Tibial nerve (tissue), 4 donors: ENCODE data around the gene COMMD6. TPM values are rescaled to one million over a fixed set of nuclear protein-coding genes. Genes with fewer than 3 reads are reported as not detected.
A peak's percentile ranks its signal among the peaks of the same experiment; 100 is the strongest.
"Not testable (repeated sequence)": the region's sequence is repeated elsewhere in the genome, so short reads cannot be mapped to it uniquely, and the experiment has no call there.

ENCODE experiments used
- DNase-seq, 2 donors: peaks; one replicate each; pipeline ENCODE4 v3.0.0-alpha.2; 2019; ENCODE audit warnings: low spot score in 2 of 2
- H3K27ac ChIP-seq, 4 donors: fragments of 200-600 bp; sonication (generic) in 3 of 4; one replicate each; pipeline ENCODE4 v1.5.1; 2017 to 2019; ENCODE audit warnings: mild to moderate bottlenecking in 1 of 4
- H3K27me3 ChIP-seq, 2 donors: fragments of 200-600 bp; sonication (generic) in 1 of 2; one replicate each; pipeline versions ENCODE4 v1.5.1 to v1.6.0; 2017 to 2019
- H3K36me3 ChIP-seq, 3 donors: fragments of 200-600 bp; sonication (generic); one replicate each; pipeline ENCODE4 v1.5.1; 2018 to 2019
- H3K4me1 ChIP-seq, 4 donors: fragments of 200-600 bp; sonication (generic) in 3 of 4; one replicate each; pipeline ENCODE4 v1.5.1; 2017 to 2019
- H3K4me3 ChIP-seq, 4 donors: fragments of 200-600 bp; sonication (generic) in 3 of 4; one replicate each; pipeline ENCODE4 v1.5.1; 2017 to 2019; ENCODE audit warnings: mild to moderate bottlenecking in 1 of 4, moderate library complexity in 1 of 4
- H3K9me3 ChIP-seq, 4 donors: fragments of 200-600 bp; sonication (generic) in 3 of 4; one replicate each; pipeline ENCODE4 v1.5.1; 2017 to 2019
- EP300 ChIP-seq, 2 donors: sonication (generic); formaldehyde crosslinking; IDR thresholded peaks; one replicate each; pipeline ENCODE4 v1.6.1; 2017; ENCODE audit warnings: antibody characterized with exemption in 2 of 2, mild to moderate bottlenecking in 1 of 2
- POLR2A ChIP-seq, 2 donors: fragments of 450-650 bp; IDR thresholded peaks; one replicate each; pipeline ENCODE4 v1.6.1; 2017; ENCODE audit warnings: antibody characterized with exemption in 2 of 2, mild to moderate bottlenecking in 2 of 2, moderate library complexity in 2 of 2
- WGBS, 2 donors: methylation state at CpG; one replicate each; pipeline ENCODE4 v1.1.5; 2018; 5-methylcytosine and 5-hydroxymethylcytosine counted together
- total RNA-seq, 4 donors: library from RNA; depleted of rRNA; stranded (reverse); fragments of >200 nt; gene quantifications; one replicate each; pipeline ENCODE4 v1.1.0, GENCODE V29; 2016
- TF ChIP-seq, protein P1 (sequence below), 5 experiments: fragments of 200-600 bp in 3 of 5; fragments of 450-650 bp in 2 of 5; sonication (generic) in 3 of 5; IDR thresholded peaks; one replicate each; pipeline ENCODE4 v1.5.1; 2016 to 2019; ENCODE audit warnings: antibody characterized with exemption in 5 of 5, mild to moderate bottlenecking in 3 of 5, moderate library complexity in 2 of 5

Gene COMMD6
- total RNA-seq, 4 donors from 2014 or later, result 58.6 to 141 (median 83.5) TPM

DNA sequence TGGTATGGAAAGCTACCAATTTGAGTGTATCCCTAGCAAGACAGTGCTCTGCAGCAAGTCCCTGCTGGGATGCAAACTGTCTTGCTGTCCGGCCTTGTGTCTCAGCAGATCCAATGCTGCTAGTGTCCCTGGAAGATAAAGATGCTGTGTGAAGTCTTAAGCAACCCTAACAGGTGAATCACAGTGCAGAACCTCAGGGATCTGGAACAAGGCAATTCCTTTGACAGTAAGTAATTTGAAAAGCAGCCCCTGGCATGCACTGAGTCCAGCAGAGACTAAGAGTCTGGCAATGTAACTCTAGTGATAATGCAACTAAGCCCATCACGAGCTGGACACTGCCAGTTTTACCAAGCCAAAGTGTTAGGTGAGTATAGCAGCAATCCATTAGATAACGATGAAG is 10.3 kb upstream of the COMMD6 start:
- H3K27me3 ChIP-seq, result no peaks in the 10 kb centered on the region
- no peak for DNase-seq
- H3K4me1 ChIP-seq, result peaks cover 0 to 27% (median 7%) of the 10 kb centered on the region in 4 donors
- WGBS, 2 donors, result 71 to 89% methylated on average over 3 of the region's 3 CpGs
- H3K36me3 ChIP-seq, result no peaks in the 10 kb centered on the region
- H3K9me3 ChIP-seq, result no peaks in the 10 kb centered on the region
- TF ChIP-seq, protein P1, sequence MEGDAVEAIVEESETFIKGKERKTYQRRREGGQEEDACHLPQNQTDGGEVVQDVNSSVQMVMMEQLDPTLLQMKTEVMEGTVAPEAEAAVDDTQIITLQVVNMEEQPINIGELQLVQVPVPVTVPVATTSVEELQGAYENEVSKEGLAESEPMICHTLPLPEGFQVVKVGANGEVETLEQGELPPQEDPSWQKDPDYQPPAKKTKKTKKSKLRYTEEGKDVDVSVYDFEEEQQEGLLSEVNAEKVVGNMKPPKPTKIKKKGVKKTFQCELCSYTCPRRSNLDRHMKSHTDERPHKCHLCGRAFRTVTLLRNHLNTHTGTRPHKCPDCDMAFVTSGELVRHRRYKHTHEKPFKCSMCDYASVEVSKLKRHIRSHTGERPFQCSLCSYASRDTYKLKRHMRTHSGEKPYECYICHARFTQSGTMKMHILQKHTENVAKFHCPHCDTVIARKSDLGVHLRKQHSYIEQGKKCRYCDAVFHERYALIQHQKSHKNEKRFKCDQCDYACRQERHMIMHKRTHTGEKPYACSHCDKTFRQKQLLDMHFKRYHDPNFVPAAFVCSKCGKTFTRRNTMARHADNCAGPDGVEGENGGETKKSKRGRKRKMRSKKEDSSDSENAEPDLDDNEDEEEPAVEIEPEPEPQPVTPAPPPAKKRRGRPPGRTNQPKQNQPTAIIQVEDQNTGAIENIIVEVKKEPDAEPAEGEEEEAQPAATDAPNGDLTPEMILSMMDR (IDR thresholded peaks at IDR 0.05), result no peak
- TF ChIP-seq EP300 (IDR thresholded peaks at IDR 0.05) (no peak), POLR2A (IDR thresholded peaks at IDR 0.05) (no peak)
- no peak overlapping the region for H3K4me3 ChIP-seq
- H3K27ac ChIP-seq, result no peak overlapping the region

DNA sequence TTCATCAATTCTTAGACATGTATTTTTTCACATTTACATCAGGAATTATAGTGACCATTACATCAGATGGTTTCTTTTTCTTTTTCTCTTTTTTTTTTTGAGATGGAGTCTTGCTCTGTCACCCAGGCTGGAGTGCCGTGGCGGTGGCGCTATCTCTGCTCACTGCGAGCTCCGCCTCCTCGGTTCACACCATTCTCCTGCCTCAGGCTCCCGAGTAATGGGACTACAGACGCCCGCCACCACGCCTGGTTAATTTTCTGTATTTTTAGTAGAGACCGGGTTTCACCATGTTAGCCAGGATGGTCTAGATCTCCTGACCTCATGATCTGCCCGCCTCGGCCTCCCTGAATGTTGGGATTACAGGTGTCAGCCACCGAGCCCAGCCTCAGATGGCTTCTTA is 7.7 kb upstream of the COMMD6 start:
- 87 to 89% methylated on average over 14 of the region's 14 CpGs for WGBS, 2 donors
- not testable (repeated sequence) for H3K36me3 ChIP-seq, H3K27me3 ChIP-seq, H3K4me3 ChIP-seq, H3K9me3 ChIP-seq, H3K4me1 ChIP-seq, H3K27ac ChIP-seq, DNase-seq

DNA sequence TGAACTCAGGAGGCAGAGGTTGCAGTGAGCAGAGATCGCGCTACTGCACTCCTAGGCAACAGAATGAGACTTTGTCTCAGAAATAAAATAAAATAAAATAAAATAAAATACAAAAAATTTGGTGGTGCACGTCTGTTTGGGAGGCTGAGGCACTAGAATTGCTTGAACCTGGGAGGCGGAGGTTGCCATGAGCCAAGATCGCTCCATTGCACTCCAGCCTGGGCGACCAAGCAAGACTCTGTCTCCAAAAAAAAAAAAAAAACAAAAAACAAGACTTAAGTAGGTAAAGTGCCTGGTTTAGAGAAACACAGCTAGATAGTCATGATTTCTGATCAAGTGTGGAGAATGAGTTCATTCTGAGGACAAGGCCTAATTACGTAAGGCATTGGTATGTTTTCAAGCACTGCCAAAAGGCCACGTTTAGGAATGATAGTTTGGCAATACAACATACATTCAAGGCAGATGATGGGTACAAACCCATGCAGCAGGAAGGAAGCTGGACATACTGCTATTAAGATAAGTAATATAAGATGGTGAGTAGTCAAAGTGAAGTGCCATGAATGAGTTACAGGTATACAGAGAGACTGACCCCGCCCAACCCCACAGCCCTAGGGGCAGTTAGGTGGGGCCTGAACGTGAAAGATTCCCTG is 7.2 kb upstream of the COMMD6 start:
- WGBS, 2 donors, result 83 to 84% methylated on average over 10 of the region's 10 CpGs
- no peak overlapping the region for H3K4me3 ChIP-seq

DNA sequence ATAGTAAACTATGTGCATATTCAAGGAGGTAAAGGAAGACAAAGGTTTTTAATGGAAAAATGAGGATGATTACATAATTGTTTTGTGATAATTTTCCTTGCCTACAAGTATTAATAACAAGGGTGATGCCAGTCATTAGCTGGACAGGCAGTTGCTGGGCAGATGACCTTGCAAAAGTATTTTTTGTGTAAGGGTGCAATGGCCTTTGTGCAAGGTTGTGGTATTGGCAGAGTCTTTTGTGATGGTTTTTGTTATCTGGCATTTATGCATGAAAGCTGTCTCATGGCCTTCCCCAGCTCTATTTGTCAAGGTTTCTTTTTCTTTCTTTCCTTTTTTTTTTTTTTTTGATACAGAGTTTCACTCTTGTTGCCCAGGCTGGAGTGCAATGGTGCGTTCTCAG is 4.3 kb upstream of the COMMD6 start:
- no peak for DNase-seq
- Histone ChIP-seq H3K4me3 (no peak overlapping the region), H3K4me1 (peaks cover 0 to 6% (median 2%) of the 10 kb centered on the region in 4 donors), H3K36me3 (no peaks in the 10 kb centered on the region), H3K27ac (no peak overlapping the region), H3K9me3 (no peaks in the 10 kb centered on the region), H3K27me3 (no peaks in the 10 kb centered on the region)
- WGBS, 2 donors, result 86 to 93% methylated on average over 1 of the region's 1 CpG
- TF ChIP-seq, protein P1 (IDR thresholded peaks at IDR 0.05), result no peak
- TF ChIP-seq EP300 (IDR thresholded peaks at IDR 0.05) (no peak), POLR2A (IDR thresholded peaks at IDR 0.05) (no peak)

More for the DNA sequence above, 7.2 kb upstream of the COMMD6 start:
- no peaks in the 10 kb centered on the region for H3K27me3 ChIP-seq
- TF ChIP-seq, protein P1 (IDR thresholded peaks at IDR 0.05), result no peak
- TF ChIP-seq POLR2A (IDR thresholded peaks at IDR 0.05) (no peak), EP300 (IDR thresholded peaks at IDR 0.05) (no peak)
- H3K27ac ChIP-seq, result no peak overlapping the region
- peaks cover 0 to 5% (median 3%) of the 10 kb centered on the region in 4 donors for H3K4me1 ChIP-seq
- no peaks in the 10 kb centered on the region for H3K9me3 ChIP-seq
- no peak for DNase-seq
- no peaks in the 10 kb centered on the region for H3K36me3 ChIP-seq

DNA sequence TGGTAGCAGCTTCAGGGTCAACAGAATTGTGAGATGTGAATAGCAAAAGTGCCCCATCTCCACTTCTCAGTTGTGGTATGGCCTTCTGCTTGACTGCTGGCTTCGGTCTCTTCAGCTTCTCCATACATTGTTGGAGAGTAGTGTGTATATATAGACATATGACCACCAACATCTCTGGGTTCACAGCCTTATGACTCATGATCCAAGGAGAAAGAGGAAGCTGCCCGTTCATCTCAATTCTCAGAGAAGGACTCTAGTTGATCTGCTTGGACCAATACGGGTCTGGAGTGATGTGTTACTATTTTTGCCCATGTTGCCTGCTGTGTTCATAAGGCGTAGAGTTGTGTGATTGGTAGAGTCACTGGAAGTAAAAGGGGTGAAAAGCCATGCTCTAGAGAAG is 3.6 kb upstream of the COMMD6 start:
- Histone ChIP-seq H3K27ac (no peak overlapping the region), H3K9me3 (no peaks in the 10 kb centered on the region), H3K4me3 (no peak overlapping the region), H3K27me3 (no peaks in the 10 kb centered on the region), H3K36me3 (no peaks in the 10 kb centered on the region), H3K4me1 (peaks cover 0 to 12% (median 5%) of the 10 kb centered on the region in 4 donors)
- WGBS, 2 donors, result 75 to 82% methylated on average over 4 of the region's 4 CpGs
- TF ChIP-seq, protein P1 (IDR thresholded peaks at IDR 0.05), result no peak
- TF ChIP-seq POLR2A (IDR thresholded peaks at IDR 0.05), result no peak
- TF ChIP-seq EP300 (IDR thresholded peaks at IDR 0.05), result peak in 1 of 2 donors; percentile 5
- DNase-seq, result no peak
